GM18507 (cell line): Measurements from ENCODE around the gene SLC22A14.

Experiments used
- DNase-seq: peaks from one replicate; pipeline ENCODE4 v3.0.0; 2011; ENCODE audit warnings: low read depth; ENCODE audit not compliant: insufficient read length; ENCODE audit errors: extremely low spot score
- FAIRE-seq: peaks from 2 replicates; lab custom pipeline; 2011; peaks lifted over from hg19 to GRCh38; lab: Jason Lieb, UNC

SLC22A14 gene

DNA sequence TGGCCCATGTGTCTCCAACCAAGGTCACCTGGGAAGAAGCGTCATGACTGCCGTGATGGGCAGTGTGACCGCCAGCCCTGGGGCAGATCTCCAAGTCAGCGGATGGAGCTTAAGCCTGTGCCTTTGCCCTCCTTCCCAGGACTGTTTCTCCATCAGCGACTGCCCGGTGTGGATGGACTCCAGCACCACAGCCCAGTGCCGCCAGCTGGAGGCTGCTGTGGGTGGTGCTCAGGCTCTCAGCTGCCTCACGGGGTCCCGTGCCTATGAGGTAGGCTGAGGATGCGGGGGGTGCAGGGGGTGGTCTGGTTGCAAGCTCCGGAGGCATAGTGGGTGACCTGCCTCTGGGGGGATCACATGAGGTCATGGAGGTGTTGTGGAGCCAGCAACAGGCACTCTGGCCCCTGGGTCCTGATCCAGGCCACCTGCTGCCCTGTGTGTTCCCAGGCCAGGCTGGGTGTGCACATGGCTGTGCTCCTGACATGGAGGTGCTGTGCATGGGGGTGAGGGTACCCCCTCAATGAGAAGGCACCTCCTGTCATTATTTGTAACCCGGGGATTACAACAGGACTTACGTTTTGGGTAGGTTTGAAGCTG lies 83.5 kb downstream of the SLC22A14 start:
- DNase-seq (no peak), FAIRE-seq (no peak)

- FAIRE-seq (no peak), DNase-seq (no peak)
These were observed 84.0 kb downstream of the SLC22A14 start for GRCh38 chr3:38366082-38366481.

- FAIRE-seq (no peak), DNase-seq (no peak)
These were observed 85.7 kb downstream of the SLC22A14 start for GRCh38 chr3:38367779-38368178.
